ENCODE data around the gene MCOLN2. TPM values are rescaled to one million over a fixed set of nuclear protein-coding genes. Genes with fewer than 3 reads are reported as not detected.
A peak's percentile ranks its signal among the peaks of the same experiment; 100 is the strongest.

Gene MCOLN2
- total RNA-seq, 1 experiment from 2014 or later = not detected

GRCh38 chr1:84969489-84970250 is 27.2 kb downstream of the MCOLN2 start:
- intact Hi-C loops (cut with micrococcal nuclease; ENCODE audit: unreplicated experiment) = no loop called here

GRCh38 chr1:84968865-84969264 is 28.0 kb downstream of the MCOLN2 start:
- no peak overlapping the region for H3K4me2 ChIP-seq
- H3K27me3 ChIP-seq (ENCODE audit: insufficient read depth, low read depth) = no peaks in the 10 kb centered on the region
- no peak for DNase-seq
- ChIA-PET POLR2A (ENCODE audit: unreplicated experiment) (no interaction called here), CTCF (no interaction called here)
- no peaks in the 10 kb centered on the region for H3K36me3 ChIP-seq (ENCODE audit: low read depth)
- TF ChIP-seq EZH2 (IDR thresholded peaks at IDR 0.05; ENCODE audit: low read depth) (no peak), CTCF (conservative IDR thresholded peaks at IDR 0.05) (no peak)
- H3K4me1 ChIP-seq (replicated peaks; ENCODE audit: insufficient read depth) = no peaks in the 10 kb centered on the region
- H3K9me2 ChIP-seq (ENCODE audit: insufficient read depth) = no peaks in the 10 kb centered on the region
- BruUV-seq (replicated peaks) = no TSS peak
- no peaks in the 10 kb centered on the region for H3K9me3 ChIP-seq (ENCODE audit: insufficient read depth, low read depth)
- H2AFZ ChIP-seq = 0 out of 2 replicates have a peak overlapping the region, but pooled peaks have one; percentile 1
- no peak overlapping the region for H3K27ac ChIP-seq
- no peaks in the 10 kb centered on the region for H4K20me1 ChIP-seq (ENCODE audit: insufficient read depth)
- H3F3A ChIP-seq (ENCODE audit: insufficient read depth, low read depth) = no peaks in the 10 kb centered on the region
- no peaks in the 10 kb centered on the region for H3K79me2 ChIP-seq (ENCODE audit: low read depth)
- intact Hi-C loops (cut with micrococcal nuclease; ENCODE audit: unreplicated experiment) = no loop called here
- no peak overlapping the region for H3K4me3 ChIP-seq

More at GRCh38 chr1:84969489-84970250, 27.2 kb downstream of the MCOLN2 start:
- Histone ChIP-seq H3K4me1 (replicated peaks; ENCODE audit: insufficient read depth) (no peaks in the 10 kb centered on the region), H3K79me2 (ENCODE audit: low read depth) (no peaks in the 10 kb centered on the region), H3K27me3 (ENCODE audit: insufficient read depth, low read depth) (no peaks in the 10 kb centered on the region), H3F3A (ENCODE audit: insufficient read depth, low read depth) (no peaks in the 10 kb centered on the region), H4K20me1 (ENCODE audit: insufficient read depth) (no peaks in the 10 kb centered on the region), H3K9me3 (ENCODE audit: insufficient read depth, low read depth) (no peaks in the 10 kb centered on the region), H3K9me2 (ENCODE audit: insufficient read depth) (no peaks in the 10 kb centered on the region), H2AFZ (no peak overlapping the region), H3K36me3 (ENCODE audit: low read depth) (no peaks in the 10 kb centered on the region), H3K27ac (no peak overlapping the region), H3K4me3 (no peak overlapping the region), H3K4me2 (no peak overlapping the region)
- POLR2A ChIA-PET (ENCODE audit: unreplicated experiment) = no interaction called here
- DNase-seq = no peak
- CTCF ChIA-PET = no interaction called here
- TF ChIP-seq CTCF (conservative IDR thresholded peaks at IDR 0.05) = no peak
- no peak for TF ChIP-seq EZH2 (IDR thresholded peaks at IDR 0.05; ENCODE audit: low read depth)
- no TSS peak for BruUV-seq (replicated peaks)

GRCh38 chr1:84968101-84968500 is 28.8 kb downstream of the MCOLN2 start:
- Histone ChIP-seq H3K9me2 (ENCODE audit: insufficient read depth) (no peaks in the 10 kb centered on the region), H3K9me3 (ENCODE audit: insufficient read depth, low read depth) (no peaks in the 10 kb centered on the region), H3K27ac (no peak overlapping the region), H3K36me3 (ENCODE audit: low read depth) (no peaks in the 10 kb centered on the region), H3K4me2 (no peak overlapping the region), H3F3A (ENCODE audit: insufficient read depth, low read depth) (no peaks in the 10 kb centered on the region), H3K4me3 (no peak overlapping the region), H3K79me2 (ENCODE audit: low read depth) (no peaks in the 10 kb centered on the region), H2AFZ (0 out of 2 replicates have a peak overlapping the region, but pooled peaks have one; percentile 1), H4K20me1 (ENCODE audit: insufficient read depth) (no peaks in the 10 kb centered on the region), H3K27me3 (ENCODE audit: insufficient read depth, low read depth) (no peaks in the 10 kb centered on the region), H3K4me1 (replicated peaks; ENCODE audit: insufficient read depth) (no peaks in the 10 kb centered on the region)
- POLR2A ChIA-PET (ENCODE audit: unreplicated experiment) = no interaction called here
- CTCF ChIA-PET = no interaction called here
- TF ChIP-seq EZH2 (IDR thresholded peaks at IDR 0.05; ENCODE audit: low read depth) (no peak), CTCF (conservative IDR thresholded peaks at IDR 0.05) (no peak)
- no peak for DNase-seq
- intact Hi-C loops (cut with micrococcal nuclease; ENCODE audit: unreplicated experiment) = no loop called here
- BruUV-seq (replicated peaks) = no TSS peak

All from PC-9 (cell line).